Right lobe of liver (tissue), 4 donors: ENCODE measurements around the gene DNAH8.

ENCODE experiments used
- POLR2A ChIP-seq: fragments of 450-650 bp; IDR thresholded peaks from one replicate; pipeline ENCODE4 v1.6.1; 2017; ENCODE audit warnings: antibody characterized with exemption, mild to moderate bottlenecking
- TF ChIP-seq, protein P1 (sequence below), 4 donors: fragments of 200-600 bp in 3 of 4; fragments of 450-650 bp in 1 of 4; IDR thresholded peaks; one replicate each; pipeline versions ENCODE4 v1.5.1 to v1.8.0; 2016 to 2022; ENCODE audit warnings: antibody characterized with exemption in 4 of 4, mild to moderate bottlenecking in 2 of 4
- donor health status: DM: no; HTN: no; CAD: no.
- donor health status: DM: no; HTN: no; CAD: no.
- donor health status: DM: no; HTN: yes; CAD: no.

- TF ChIP-seq POLR2A, result no peak
- TF ChIP-seq, protein P1, sequence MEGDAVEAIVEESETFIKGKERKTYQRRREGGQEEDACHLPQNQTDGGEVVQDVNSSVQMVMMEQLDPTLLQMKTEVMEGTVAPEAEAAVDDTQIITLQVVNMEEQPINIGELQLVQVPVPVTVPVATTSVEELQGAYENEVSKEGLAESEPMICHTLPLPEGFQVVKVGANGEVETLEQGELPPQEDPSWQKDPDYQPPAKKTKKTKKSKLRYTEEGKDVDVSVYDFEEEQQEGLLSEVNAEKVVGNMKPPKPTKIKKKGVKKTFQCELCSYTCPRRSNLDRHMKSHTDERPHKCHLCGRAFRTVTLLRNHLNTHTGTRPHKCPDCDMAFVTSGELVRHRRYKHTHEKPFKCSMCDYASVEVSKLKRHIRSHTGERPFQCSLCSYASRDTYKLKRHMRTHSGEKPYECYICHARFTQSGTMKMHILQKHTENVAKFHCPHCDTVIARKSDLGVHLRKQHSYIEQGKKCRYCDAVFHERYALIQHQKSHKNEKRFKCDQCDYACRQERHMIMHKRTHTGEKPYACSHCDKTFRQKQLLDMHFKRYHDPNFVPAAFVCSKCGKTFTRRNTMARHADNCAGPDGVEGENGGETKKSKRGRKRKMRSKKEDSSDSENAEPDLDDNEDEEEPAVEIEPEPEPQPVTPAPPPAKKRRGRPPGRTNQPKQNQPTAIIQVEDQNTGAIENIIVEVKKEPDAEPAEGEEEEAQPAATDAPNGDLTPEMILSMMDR (IDR thresholded peaks at IDR 0.05), result no peak
These were observed 253.6 kb downstream of the DNAH8 start for GRCh38 chr6:38968702-38969149.
